Stimulated activated CD4-positive, alpha-beta T cell treated with anti-CD3 and anti-CD28 coated beads, Interleukin-1b, Interleukin-23, amount 100 ng/mL, for 24 hours (primary cell): Measurements from ENCODE around the gene ING1.
A peak's percentile ranks its signal among the peaks of the same experiment; 100 is the strongest.
"Not testable (repeated sequence)": the region's sequence is repeated elsewhere in the genome, so short reads cannot be mapped to it uniquely, and the experiment has no call there.

Experiments used
- DNase-seq, 4 experiments: peaks; one replicate each; pipeline ENCODE4 v3.0.0-alpha.2; 2020; ENCODE audit warnings: low read depth in 4 of 4, low spot score in 1 of 4

Gene ING1

GRCh38 chr13:110713642-110713952 lies at the start of gene ING1:
Gene ING1, plus strand, starts transcription at chr13:110713700. Its CDS starts 450 bp downstream, at chr13:110714150.
- DNase-seq: no peak

GRCh38 chr13:110664041-110664440 lies 49.5 kb upstream of the ING1 start:
- DNase-seq: no peak

- DNase-seq: no peak
These were observed 48.8 kb upstream of the ING1 start for GRCh38 chr13:110664673-110665072.

DNA sequence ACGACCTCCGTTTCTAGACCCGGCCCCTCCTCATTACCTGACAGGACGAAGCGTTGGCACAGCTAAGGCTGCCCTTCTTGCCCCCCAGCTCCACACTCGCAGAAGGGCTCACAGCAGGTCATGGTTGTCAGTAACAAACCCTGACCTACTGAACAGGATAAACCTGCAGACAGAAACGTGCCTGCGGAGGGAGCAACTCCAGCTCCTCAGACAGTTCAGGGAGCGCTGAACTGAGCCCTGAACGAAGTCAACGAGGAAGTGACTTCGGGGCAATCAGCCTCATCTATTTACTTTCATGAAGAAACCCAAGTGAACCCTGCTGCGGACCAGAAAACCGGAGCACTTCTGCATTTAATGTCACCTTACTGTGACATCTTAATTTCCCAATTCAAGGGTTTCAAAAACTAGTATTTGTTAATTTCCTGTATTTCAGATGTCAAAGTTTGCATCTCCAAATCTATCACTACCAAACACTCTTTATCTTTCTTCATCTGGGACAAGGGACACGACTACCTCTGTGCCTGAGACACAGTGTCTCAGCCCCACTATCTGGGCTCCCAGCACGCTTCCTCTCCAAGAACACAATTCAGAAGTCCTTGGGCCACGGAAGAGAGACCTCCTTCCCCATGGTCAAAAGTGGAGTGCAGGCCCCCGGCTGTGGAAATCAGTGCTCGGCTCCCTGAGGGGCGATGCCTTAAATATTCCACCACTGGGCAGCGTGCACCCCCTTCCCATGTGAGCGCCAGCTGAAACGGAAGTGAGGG lies 47.8 kb upstream of the ING1 start:
- no peak for DNase-seq

GRCh38 chr13:110666255-110666533 lies 47.3 kb upstream of the ING1 start:
- no peak for DNase-seq

DNA sequence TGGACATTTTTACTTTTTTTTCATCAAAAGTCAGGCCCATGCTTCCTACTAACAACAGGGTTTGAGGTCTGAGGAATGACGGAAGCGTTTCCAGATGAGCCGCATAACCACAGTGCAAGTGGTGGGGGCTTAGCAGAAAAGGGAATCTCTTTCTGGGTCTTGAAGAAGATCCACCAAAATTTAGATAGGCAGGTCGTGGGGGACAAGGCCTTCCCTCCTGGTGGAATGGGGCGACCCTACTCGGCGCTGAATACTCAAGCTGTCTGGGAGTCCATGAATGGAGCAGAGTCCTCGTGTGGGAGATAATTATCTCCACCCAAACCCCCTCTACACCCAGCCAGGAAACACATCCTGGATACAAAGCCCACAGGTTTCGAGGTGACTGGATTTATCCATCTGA lies 44.5 kb upstream of the ING1 start:
- no peak for DNase-seq

DNA sequence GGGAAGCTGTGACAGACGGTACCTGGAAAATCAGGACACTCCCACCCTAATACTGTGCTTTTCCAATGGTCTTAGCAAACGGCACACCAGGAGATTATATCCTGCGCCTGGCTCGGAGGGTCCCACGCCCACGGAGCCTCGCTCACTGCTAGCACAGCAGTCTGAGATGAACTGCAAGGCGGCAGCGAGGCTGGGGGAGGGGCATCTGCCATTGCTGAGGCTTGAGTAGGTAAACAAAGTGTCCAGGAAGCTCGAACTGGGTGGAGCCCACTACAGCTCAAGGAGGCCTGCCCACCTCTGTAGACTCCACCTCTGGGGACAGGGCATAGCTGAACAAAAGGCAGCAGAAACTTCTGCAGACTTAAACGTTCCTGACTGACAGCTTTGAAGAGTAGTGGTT lies 43.7 kb upstream of the ING1 start:
- not testable (repeated sequence) for DNase-seq

GRCh38 chr13:110676595-110677587 lies 36.6 kb upstream of the ING1 start:
- peak in 1 of 4 experiments; percentile 21 for DNase-seq

DNA sequence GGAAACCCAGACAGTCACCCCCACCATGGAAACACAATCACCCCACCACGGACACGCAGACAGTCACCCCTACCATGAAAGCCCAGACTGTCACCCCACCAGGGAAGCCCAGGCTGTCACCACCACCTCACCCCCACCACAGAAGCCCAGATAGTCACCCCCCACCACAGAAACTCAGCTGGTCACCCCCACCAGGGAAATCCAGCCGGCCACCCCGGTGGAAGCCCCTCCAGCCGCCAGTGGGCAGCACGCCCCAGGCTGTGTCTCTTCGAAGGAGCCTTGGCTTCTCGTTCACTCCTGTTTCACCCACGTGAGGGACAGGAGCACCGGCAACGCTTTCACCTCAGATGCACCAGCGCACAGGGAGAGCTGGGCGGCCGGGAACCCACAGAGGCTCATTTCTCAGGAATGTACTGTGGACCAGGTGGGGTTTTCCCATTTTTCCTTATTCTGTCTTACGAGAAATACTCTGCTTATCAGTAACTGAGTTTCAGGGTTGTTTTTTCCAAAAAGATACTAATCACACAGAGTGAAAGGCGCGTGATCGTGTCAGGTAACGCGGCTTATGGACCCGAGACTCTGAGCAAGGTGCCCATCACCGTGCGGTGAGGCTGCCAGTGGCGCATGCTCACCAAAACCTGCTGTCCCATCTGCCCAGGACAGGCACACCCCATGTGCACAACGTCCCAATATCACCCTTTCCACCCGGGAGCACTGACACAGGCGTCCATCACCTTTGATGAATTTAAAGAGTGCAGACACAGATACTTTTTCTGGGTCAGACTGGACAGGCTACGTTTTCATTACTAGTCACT lies 35.6 kb upstream of the ING1 start:
- DNase-seq: no peak

- DNase-seq: no peak
These were observed 32.6 kb upstream of the ING1 start for GRCh38 chr13:110680852-110681251.

DNA sequence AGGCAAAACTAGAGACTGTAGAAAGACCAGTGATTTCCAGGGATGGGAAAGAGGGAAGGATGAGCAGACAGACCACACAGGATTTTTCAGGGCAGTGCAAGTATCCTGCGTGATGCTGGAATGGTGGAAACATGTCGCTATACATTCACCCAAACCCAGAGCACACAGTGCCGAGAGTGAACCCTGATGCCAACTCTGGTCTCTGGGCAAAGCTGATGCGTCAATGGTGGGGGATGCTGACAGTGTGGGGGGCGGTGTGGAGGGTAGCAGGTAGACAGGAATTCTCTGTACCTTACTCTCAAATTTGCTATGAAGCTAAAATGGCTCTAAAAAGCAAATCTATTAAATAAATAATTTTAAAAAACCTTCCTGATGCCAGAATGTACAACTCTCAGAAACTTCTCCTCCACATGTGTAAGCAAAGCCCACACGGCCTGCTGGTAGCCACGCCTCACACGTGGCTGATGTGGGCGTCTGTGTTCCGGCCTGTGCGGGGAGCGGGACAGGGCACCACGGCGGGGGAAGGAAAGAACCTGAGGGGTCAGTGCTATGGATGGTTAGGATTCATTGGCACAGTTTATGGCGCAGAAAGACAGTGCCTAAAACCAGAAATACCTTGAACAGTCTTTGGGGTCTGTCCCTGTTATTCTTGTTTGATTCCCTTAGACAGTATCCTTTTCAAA lies 31.5 kb upstream of the ING1 start:
- DNase-seq: no peak

- DNase-seq: no peak
These were observed 30.8 kb upstream of the ING1 start for GRCh38 chr13:110682746-110683145.

- DNase-seq: no peak
These were observed 30.2 kb upstream of the ING1 start for GRCh38 chr13:110683203-110683883.

DNA sequence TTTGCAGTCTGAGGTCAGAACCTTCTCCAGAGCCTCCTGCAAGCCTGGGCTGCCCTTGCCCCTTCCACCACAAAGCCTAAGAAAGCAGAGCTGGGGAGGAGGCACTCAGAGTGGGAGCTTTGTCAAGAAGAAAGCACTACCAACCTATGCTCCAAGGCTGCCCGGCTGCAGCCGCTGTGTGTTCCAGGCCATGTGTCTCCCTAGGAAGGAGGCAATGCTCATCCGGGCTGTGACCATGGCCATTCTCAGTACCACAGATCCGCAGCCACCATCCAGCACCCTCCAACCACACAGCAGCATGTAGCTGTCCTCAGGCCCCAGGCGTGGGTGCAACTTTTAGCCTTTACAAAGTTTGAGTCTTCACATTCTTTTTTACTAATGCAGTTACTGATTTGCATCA lies 29.6 kb upstream of the ING1 start:
- DNase-seq: no peak

GRCh38 chr13:110684388-110685056 lies 29.0 kb upstream of the ING1 start:
- no peak for DNase-seq

- no peak for DNase-seq
These were observed 28.0 kb upstream of the ING1 start for GRCh38 chr13:110685305-110686020.

GRCh38 chr13:110687736-110688135 lies 25.8 kb upstream of the ING1 start:
- no peak for DNase-seq

- no peak for DNase-seq
These were observed 24.5 kb upstream of the ING1 start for GRCh38 chr13:110689041-110689440.

- DNase-seq: no peak
These were observed 23.8 kb upstream of the ING1 start for GRCh38 chr13:110689711-110690110.
